A673 (cell line): Measurements from ENCODE around the gene SLMAP.

Experiments
- CTCF ChIP-seq: fragments of 300-800, 200-600 bp; sonication (generic); conservative IDR thresholded peaks from 2 replicates; pipeline ENCODE4 v1.5.1; 2017; ENCODE audit warnings: low read depth, mild to moderate bottlenecking, antibody characterized with exemption, low read length, moderate library complexity, mixed read lengths
- EZH2 ChIP-seq: fragments of 200-600 bp; sonication (generic); IDR thresholded peaks from 2 replicates; pipeline ENCODE4 v1.6.1; 2017; ENCODE audit warnings: borderline replicate concordance, low read depth, mild to moderate bottlenecking, mixed read lengths, antibody characterized with exemption, low read length; ENCODE audit not compliant: poor library complexity, severe bottlenecking

- TF ChIP-seq CTCF (no peak), EZH2 (no peak)
These were observed 36.1 kb downstream of the SLMAP start for GRCh38 chr3:57792198-57792597.
